Cardiac septum (tissue), 1 donor: Measurements from ENCODE around the gene SCO1. TPM values are rescaled to one million over a fixed set of nuclear protein-coding genes. Genes with fewer than 3 reads are reported as not detected.
"Not testable (repeated sequence)": the region's sequence is repeated elsewhere in the genome, so short reads cannot be mapped to it uniquely, and the experiment has no call there.

Source experiments
- DNase-seq: peaks from one replicate; pipeline ENCODE4 v3.0.0-alpha.2; 2020; ENCODE audit warnings: low spot score
- intact Hi-C: fragments of 100-400 bp; cut with DNase I; formaldehyde crosslinking; loops from one replicate; pipeline ENCODE4 v1.14.0; 2022
- long read RNA-seq: library from polyadenylated mRNA; unstranded; transcript quantifications from one replicate; pipeline ENCODE4 v2.0.0, GENCODE V29; 2021
- total RNA-seq: library from RNA; stranded (reverse); fragmentation: NEBNext Ultra II Directional; extraction: Animal tissue kit (Norgen Biotek cat#: 25700); gene quantifications from one replicate; pipeline ENCODE4 v1.2.1, GENCODE V29; 2021
- donor health status: DM: no; HTN: no; CAD: no.

Gene SCO1
- total RNA-seq, result 36.3 TPM
- long read RNA-seq, full-length matches to known transcripts, result 40 of 48 reads
- long read RNA-seq, partial matches to known transcripts, result 2 of 48 reads
- long read RNA-seq, other reads (novel, unspliced or antisense), result 6 of 48 reads

GRCh38 chr17:10697092-10698081, at the start of gene SCO1, which contains the start of gene ADPRM:
TSS of gene SCO1 (minus strand) at chr17:10697533. CDS start at chr17:10697507, 26 bp downstream.
TSS of gene ADPRM (plus strand) at chr17:10697594. CDS start at chr17:10704927, 7,333 bp downstream.
- intact Hi-C loops, result loop anchor here (1.0 kb wide), 1 partner anchor 32 kb away; no protein-coding TSS in a partner anchor
- peak; percentile 98 for DNase-seq

DNA sequence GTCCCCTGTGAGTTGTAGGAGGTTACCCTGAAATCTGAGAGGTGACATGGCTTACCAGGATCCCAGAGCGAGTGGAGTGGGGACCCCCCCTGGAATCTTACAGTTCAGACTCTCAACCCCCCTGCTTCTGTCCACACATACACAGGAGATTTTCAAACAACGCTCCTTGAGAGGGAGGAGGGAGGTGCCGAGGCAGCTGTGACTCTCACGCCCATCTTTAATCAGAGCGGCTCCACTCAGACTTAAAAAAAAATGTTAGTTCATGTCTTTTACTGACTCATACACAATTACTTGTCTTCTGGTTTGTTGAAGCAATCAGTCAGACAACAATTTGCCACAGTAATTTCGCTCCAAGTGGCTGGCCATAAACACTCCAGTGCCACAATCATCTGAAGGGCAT, 47.9 kb upstream of the SCO1 start:
- intact Hi-C loops, result no loop called here

GRCh38 chr17:10744501-10745000, 47.2 kb upstream of the SCO1 start:
- DNase-seq, result no peak
- intact Hi-C loops, result no loop called here

More for the DNA sequence above, 47.9 kb upstream of the SCO1 start:
- DNase-seq, result no peak

DNA sequence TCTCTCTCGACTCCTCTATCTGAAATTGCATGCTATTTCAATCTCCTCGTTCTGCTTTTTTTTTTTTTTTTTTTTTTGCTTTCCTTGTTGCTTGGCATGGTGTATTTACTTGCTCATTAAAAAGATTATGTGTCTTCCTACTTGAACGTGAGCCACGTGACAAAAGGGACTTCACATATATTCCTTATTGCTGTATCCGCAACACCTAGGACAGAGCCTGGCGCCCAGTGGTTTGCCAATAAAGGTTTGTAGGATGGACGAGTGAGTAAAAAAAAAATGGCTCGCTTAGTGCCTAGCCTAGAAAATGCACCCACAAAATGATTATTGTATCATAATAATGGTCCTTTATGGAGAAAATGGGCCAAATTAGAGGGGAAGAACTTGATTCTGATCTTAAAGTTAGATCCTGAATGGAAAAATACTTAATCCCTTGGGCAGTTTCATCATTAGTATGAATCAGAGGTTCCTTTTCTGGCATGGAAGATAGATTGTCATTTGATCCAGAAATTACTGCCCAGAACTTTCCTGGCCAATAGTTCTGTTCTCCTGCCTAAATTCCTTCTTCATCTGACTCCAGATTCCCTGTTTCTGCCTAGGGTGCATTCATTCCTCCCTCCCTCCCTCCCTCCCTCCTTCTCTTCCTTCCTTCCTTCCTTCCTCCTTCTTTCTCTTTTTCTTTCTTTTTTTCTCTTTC, 46.1 kb upstream of the SCO1 start:
- no peak for DNase-seq
- intact Hi-C loops, result no loop called here

DNA sequence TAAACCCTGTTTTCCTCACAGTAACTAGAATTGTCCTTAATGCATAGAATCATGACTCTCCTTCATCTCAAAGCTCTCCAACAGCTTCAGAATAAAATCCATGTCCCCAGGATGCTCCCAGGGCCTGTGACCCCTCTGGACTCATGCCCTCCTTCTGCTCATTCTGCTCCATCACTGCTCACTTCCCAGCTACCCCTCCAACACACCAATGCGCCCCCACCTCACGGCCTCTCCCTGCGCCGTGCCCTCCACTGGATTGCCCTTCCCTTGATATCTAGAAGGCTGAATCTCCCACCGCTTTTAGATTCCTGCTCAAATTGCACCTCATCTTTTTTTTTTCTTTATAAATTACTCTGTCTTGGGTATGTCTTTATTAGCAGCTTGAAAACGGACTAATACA, 45.1 kb upstream of the SCO1 start:
- no peak for DNase-seq
- intact Hi-C loops, result no loop called here

DNA sequence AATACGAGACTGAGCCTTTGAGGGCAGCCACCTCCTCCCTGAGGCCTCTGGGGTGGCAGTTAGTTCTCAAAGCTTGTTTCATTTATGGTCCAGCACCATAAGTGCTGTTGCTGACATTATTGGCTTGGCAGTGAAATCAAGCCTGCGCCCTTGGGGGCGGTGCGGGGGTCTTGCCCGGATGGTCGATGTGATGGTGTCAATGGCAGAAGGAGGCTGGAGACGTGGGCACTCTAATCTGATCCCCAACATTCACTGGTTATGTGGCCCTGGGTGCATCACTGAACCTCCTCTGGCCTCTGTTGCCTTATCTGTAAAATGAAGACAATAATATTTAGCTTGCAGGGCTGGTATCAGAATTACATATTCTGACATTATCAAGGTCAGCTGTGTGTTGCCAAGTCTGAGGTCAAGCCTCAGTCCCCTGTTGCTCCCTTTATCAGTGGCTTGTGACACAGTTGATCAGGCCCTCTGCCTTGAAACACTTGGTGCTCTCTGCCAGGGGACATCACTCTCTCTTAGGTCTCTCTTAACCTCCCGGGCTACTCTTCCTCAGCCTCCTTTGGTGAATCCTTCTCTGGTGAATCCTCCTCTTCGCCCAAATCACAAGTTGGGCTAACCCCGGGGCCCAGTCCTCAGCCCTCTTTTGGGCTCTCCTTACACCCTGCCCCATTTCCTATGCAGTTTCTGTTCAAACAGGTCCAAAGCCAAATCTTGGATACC, 44.2 kb upstream of the SCO1 start:
- DNase-seq, result no peak
- intact Hi-C loops, result no loop called here

DNA sequence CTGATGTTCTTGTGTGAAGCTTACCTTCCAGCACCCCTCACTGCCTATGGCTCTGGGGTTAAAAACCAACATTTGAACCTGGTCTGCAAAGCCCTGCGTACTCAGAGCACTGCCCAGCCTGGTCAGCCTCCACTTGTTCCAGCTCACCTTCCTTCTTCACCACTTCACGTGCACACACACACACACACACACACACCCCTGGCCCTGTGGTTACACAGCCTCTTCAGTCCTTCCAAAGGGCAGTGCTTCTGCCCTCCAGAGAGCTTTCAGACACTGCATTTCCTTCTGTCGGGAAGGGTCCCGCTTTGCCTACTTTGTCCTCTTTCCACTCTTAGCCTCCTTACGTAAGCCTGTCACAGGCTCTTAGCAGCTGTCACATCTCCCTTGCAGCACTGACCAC, 42.1 kb upstream of the SCO1 start:
- no peak for DNase-seq
- intact Hi-C loops, result no loop called here

DNA sequence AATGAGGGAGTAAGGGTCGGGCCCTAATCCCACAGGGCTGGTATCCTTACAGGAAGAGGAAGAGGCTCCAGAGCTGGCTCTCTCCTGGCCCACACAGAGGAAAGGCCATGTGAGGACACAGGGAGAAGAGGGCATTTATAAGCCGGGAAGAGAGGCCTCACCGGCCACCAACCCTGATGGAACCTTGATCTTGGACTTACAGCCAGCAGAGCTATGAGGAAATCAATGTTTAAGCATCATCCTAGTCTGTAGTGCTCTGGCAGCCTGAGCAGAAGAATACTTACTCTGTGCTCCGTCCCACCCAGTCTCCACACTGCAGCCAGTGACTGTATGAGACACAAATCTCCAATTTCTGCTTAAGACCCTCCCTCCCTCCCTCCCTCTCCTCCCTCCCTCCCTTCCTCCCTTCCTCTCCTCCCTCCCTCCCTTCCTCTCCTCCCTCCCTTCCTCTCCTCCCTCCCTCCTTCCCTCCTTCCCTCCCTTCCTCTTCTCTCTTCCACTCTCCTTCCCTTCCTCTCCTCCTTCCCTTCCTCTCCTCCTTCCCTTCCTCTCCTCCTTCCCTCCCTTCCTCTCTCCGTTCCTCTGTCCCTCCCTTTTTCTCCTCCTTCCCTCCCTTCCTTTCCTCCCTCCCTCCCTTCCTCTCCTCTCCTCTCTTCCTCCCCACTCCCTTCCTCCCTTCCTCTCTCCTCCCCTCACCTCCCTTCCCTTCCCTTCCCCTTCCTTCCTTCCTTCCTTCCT, 41.4 kb upstream of the SCO1 start:
- intact Hi-C loops, result no loop called here
- DNase-seq, result no peak

- intact Hi-C loops, result loop anchor here (2.0 kb wide), 1 partner anchor 107 kb away; no protein-coding TSS in a partner anchor
- no peak for DNase-seq
Measured at GRCh38 chr17:10737736-10738135, 40.4 kb upstream of the SCO1 start.

GRCh38 chr17:10737168-10737622, 39.9 kb upstream of the SCO1 start:
- intact Hi-C loops, result loop anchor here (2.0 kb wide), 1 partner anchor 108 kb away; no protein-coding TSS in a partner anchor
- DNase-seq, result no peak

GRCh38 chr17:10735821-10736220, 38.5 kb upstream of the SCO1 start:
- no peak for DNase-seq
- intact Hi-C loops, result loop anchor here (2.0 kb wide), 1 partner anchor 109 kb away; no protein-coding TSS in a partner anchor

GRCh38 chr17:10735251-10735650, 37.9 kb upstream of the SCO1 start:
- intact Hi-C loops, result no loop called here

DNA sequence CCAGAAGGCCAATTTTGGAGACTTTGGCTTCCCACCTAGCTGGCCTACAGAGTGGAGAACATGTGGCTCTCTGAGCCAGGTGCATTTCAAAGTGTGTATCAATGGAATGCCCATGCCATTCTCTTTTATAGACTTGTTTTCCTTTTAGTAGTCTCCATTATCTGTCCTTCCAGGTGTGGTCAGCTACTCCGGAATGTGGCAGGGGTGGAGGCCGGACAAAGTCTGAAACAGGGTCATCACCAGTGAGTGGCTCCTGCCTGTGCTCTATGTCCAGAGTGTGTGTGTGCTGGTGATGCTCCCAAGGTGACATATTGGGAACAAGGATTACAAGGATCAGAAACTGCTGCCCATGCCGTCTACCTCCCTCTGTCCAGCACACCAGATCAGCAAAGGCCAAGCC, 36.3 kb upstream of the SCO1 start:
- intact Hi-C loops, result no loop called here

More at GRCh38 chr17:10735251-10735650, 37.9 kb upstream of the SCO1 start:
- DNase-seq, result no peak

GRCh38 chr17:10732121-10732520, 34.8 kb upstream of the SCO1 start:
- intact Hi-C loops, result not testable (repeated sequence)

More for the DNA sequence above, 36.3 kb upstream of the SCO1 start:
- DNase-seq, result no peak

DNA sequence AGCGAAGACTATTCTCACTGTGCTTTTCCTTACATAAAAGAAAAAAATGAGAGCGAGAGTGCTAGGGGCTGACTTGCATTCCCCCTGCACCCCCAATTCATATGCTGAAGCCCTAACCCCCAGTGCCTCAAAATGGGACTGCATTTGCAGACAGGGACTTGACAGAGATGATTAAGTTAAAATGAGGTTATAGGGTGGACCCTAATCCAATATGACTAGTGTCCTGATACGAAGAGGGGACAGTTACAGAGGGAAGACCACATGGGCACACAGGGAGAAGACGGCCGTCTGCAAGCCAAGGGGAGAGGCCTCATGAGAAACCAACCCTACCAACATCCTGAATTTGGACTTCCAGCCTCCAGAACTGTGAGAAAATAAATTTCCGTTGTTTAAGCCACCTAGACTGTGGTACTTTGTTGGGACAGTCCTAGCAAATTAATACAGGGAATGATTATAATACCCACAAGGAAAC, 34.1 kb upstream of the SCO1 start:
- DNase-seq, result no peak
- intact Hi-C loops, result no loop called here

More at GRCh38 chr17:10732121-10732520, 34.8 kb upstream of the SCO1 start:
- DNase-seq, result not testable (repeated sequence)

DNA sequence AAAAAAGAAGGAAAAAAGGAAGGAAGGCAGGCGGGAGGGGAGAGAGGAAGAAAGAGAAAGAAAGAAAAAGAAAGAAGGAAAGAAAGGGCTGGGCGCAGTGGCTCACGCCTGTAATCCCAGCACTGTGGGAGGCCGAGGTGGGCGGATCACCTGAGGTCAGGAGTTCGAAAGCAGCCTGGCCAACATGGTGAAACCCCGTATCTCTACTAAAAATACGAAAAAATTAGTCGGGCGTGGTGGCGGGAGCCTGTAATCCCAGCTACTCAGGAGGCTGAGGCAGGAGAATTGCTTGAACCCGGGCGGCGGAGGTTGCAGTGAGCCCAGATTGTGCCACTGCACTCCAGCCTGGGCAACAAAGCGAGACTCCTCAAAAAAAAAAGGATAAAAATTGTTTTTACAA, 32.9 kb upstream of the SCO1 start:
- intact Hi-C loops, DNase-seq: not testable (repeated sequence)

GRCh38 chr17:10729334-10730193, 32.2 kb upstream of the SCO1 start, which contains the start of gene TMEM220:
TSS of gene TMEM220 (minus strand) at chr17:10730023. CDS start at chr17:10729851, 172 bp downstream.
- intact Hi-C loops, result loop anchor here (1.0 kb wide), 1 partner anchor 32 kb away; the partner anchor contains the start of genes ADPRM and SCO1
- DNase-seq, result peak; percentile 88
